Renal cortical epithelial cell (primary cell): ENCODE data around the gene NXF1. TPM values are rescaled to one million over a fixed set of nuclear protein-coding genes. Genes with fewer than 3 reads are reported as not detected.
A peak's percentile ranks its signal among the peaks of the same experiment; 100 is the strongest.
"Not testable (repeated sequence)": the region's sequence is repeated elsewhere in the genome, so short reads cannot be mapped to it uniquely, and the experiment has no call there.

Source experiments
- DNase-seq: peaks from one replicate; pipeline ENCODE4 v3.0.0-alpha.2; 2011; ENCODE audit warnings: low read depth
- total RNA-seq: library from RNA; depleted of rRNA; stranded (reverse); fragments of >200 nt; gene quantifications from 2 replicates; pipeline ENCODE4 v1.2.3, GENCODE V29; 2014

Gene NXF1
- total RNA-seq, 1 donor from 2014 or later, result 50.3 TPM

GRCh38 chr11:62787005-62787759 is 18.1 kb downstream of the NXF1 start, which contains the start of gene TMEM179B:
Gene TMEM179B, plus strand, starts transcription at chr11:62787402. Its CDS starts 30 bp downstream, at chr11:62787432.
- peak; percentile 94 for DNase-seq

DNA sequence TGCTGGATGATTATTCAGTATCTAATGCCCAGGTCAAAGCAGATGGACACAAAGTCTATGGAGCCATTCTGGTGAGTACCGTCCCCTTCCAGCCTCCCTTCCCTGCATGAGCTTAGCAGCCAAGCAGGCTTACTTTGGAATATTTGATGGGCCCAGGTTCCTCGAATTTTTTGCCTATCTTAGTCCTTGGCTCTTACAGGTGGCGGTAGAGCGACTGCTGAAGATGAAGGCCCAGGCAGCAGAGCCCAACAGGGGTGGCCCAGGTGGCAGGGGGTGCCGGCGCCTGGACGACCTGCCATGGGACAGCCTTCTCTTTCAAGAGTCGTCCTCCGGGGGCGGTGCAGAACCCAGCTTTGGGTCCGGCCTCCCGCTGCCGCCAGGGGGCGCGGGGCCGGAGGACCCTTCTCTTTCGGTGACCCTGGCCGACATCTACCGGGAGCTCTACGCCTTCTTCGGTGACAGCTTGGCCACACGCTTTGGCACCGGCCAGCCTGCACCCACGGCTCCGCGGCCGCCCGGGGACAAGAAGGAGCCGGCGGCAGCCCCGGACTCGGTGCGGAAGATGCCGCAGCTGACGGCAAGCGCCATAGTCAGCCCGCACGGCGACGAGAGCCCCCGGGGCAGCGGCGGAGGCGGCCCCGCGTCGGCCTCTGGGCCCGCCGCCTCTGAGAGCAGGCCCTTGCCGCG is 18.8 kb downstream of the NXF1 start:
- peak; percentile 40 for DNase-seq

DNA sequence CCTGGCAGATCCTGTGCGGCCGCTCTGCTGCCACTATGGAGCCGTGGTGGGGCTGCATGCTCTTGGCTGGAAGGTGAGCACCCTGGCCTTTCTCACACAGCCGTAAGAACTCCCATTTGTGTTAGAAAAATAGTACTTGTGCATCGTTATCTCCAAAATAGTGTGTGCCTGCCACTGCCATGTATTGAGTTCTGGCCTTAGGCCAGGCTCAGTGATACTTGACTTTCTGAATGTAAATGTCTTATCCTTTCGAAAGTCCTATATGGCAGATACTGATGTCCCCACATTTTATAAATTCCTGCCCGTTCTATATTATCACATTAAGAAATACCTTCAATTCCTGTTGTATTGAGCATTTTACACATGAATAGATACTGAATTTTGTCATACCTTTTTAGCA is 22.5 kb downstream of the NXF1 start:
- no peak for DNase-seq

DNA sequence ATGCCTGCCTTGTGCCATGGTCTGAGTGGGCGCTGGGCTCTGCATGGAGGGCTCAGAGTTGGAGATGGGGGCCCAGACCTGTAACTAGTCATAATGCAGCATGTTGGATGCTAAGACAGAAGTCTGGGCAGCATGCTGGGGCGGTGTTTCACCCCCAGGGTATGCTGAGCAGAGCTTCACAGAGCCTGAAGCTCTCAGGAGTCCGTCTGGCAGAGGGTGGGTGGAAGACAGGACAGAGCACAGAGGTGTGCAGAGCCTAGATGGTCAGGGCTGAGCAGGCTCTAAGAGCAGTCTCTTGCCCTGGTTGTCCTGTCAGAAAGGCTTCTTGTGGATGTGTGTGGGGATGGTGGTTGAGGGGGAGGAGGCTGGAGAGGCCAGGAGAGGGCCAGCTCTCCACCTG is 26.8 kb downstream of the NXF1 start:
- no peak for DNase-seq

- DNase-seq, result no peak
Measured at GRCh38 chr11:62777389-62777788, 27.9 kb downstream of the NXF1 start.

GRCh38 chr11:62775646-62776045 is 29.6 kb downstream of the NXF1 start:
- DNase-seq, result no peak

- DNase-seq, result no peak
Measured at GRCh38 chr11:62774407-62774806, 30.8 kb downstream of the NXF1 start.

GRCh38 chr11:62771144-62772021 is 33.9 kb downstream of the NXF1 start, which contains the start of gene TAF6L:
Gene TAF6L, plus strand, starts transcription at chr11:62771396. Its CDS starts 4,388 bp downstream, at chr11:62775784.
- peak; percentile 94 for DNase-seq

GRCh38 chr11:62770778-62771143 is 34.5 kb downstream of the NXF1 start:
- no peak for DNase-seq

- not testable (repeated sequence) for DNase-seq
Measured at GRCh38 chr11:62760867-62761227, 44.4 kb downstream of the NXF1 start.

DNA sequence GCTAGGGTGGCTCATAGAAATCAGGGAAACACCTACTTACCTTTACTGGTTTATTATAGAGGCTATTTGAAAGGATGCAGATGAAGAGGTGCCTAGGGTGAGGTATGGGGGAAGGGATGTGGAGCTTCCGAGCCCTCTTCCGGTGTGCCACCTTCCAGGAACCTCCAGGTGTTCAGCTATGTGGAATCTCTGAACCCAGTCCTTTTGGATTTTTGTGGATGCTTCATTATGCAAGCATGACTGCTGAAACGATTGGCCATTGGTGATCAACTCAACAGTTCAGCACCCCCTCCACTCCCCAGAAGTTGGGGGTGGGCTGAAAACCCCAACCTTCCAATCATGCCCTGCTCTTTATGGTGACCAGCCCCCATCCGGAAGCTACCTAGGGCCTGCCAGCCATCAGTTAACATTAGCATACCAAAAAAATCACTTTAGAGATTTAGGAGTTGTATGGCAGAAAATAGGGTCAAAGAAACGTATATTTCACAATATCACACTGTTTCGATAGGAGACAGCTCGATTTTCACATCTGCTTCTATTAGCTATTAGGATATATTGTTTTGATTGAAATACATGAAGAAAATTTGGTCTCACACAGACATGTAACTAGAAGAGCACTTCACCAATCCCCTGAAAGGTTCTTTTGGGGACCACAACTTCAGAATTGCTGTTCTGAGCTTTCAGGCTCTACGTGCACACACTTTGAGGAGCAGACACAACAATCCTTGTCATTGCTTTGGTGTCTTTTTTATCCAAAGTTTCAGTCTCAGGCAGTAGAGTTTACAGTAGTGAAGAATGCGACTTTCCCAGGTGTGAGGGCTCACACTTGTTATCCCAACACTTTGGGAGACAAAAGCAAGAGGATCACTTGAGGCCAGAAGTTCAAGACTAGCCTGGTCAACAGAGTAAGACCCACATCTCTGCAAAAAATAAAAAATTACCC is 47.1 kb downstream of the NXF1 start:
- DNase-seq, result no peak

GRCh38 chr11:62755086-62755615 is 50.1 kb downstream of the NXF1 start:
- no peak for DNase-seq

- peak; percentile 99 for DNase-seq
Measured at GRCh38 chr11:62753736-62754603, 51.3 kb downstream of the NXF1 start, which contains the start of gene ZBTB3. Gene ZBTB3, minus strand, starts transcription at chr11:62754160. Its CDS starts 496 bp downstream, at chr11:62753664.

- DNase-seq, result no peak
Measured at GRCh38 chr11:62752994-62753735, 52.1 kb downstream of the NXF1 start.

GRCh38 chr11:62752177-62752785 is 53.0 kb downstream of the NXF1 start:
- DNase-seq, result no peak

DNA sequence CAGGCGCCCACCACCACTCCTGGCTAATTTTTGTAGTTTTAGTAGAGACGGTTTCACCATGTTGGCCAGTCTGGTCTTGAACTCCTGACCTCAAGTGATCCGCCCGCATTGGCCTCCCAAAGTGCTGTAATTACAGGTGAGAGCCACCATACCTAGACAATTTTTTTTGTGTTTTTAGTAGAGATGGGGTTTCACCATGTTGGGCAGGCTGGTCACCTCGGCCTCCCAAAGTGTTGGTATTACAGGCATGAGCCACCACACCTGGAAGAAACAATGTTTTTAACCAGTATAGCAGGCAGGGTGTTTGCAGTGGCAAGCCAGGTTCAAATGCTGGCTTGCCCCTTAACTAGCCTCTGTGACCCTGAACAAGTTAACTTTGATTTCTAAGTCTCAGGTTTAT is 55.3 kb downstream of the NXF1 start:
- not testable (repeated sequence) for DNase-seq

- DNase-seq, result no peak
Measured at GRCh38 chr11:62747475-62748160, 57.6 kb downstream of the NXF1 start.
